GM12801 (cell line): ENCODE measurements around the gene CSRNP3.

Source experiments
- CTCF ChIP-seq: IDR thresholded peaks from one replicate; pipeline ENCODE4 v1.5.1; 2011; ENCODE audit warnings: control low read depth; ENCODE audit not compliant: insufficient read length; ENCODE audit errors: extremely low read depth

The CSRNP3 gene

DNA sequence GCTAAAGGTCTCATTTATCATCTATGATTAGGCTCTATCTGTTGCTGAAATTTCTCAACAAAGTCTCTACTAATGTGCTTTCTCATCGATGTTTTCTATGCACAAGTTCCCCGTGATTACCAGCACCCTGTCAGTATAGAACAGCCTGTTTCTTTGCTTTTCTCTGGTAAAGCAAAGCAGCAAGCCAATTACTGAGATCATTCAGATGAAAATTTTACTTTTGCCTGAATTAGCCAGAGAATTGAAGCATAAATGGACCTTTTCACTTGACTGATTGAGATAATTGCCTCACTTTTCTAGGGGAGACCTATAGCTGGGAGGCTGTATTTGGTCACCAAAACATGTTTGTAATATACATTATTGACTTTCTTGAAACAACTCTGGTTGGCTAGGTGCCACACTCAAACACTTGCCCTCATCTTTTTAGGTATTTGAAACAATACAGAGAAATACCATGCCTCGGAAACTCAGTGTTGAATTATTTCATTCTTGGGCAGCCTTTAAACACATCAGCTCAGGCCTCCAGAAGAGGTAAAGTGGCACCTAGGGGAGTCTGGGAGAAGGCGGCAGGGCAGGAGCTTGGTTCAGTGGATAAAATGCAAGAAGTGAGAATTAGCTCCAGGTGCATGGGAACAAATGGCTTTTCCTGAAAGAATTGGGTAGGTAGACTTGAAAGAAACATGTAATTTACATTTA, 228.4 kb downstream of the CSRNP3 start:
- no peak for TF ChIP-seq CTCF

DNA sequence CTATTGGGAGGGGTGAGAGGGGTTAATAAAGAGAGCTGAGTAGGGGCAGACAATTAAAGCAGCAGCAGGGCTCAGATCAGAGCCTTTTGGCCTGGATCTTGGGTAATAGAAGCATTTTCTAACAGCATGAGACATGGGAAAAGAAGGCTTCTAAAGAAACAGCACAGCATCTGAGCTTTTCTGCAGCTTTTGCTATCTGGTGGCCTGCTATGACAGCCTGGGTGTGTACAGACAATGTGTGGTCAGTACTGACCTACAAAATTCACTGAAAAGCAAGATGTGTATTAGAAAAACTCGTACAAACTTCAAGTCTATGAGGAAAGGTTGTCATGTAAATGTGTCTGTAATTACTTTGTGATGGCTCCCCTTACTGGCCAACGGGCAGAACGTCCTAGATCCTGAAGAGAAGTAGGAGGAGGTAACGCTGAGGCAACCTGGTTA, 229.0 kb downstream of the CSRNP3 start:
- TF ChIP-seq CTCF = no peak

DNA sequence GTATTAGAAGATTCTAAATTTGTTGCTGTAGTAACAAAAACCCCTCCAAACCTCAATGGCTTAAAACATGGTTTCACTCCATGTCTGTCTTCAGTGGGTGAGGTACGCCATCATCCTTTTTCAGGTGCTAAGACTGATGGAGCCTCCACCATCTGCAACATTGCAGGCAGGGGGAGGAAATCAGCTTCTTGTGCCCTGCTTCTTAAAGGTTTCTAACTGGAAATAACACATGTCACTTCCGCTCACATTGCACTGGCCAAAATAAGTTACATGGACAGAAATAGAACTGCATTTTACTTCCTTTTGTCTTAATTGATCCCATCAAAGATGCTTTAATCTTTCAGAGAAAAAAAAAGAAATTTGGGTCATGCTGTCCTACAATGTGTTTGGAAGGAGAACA, 230.4 kb downstream of the CSRNP3 start:
- no peak for TF ChIP-seq CTCF

DNA sequence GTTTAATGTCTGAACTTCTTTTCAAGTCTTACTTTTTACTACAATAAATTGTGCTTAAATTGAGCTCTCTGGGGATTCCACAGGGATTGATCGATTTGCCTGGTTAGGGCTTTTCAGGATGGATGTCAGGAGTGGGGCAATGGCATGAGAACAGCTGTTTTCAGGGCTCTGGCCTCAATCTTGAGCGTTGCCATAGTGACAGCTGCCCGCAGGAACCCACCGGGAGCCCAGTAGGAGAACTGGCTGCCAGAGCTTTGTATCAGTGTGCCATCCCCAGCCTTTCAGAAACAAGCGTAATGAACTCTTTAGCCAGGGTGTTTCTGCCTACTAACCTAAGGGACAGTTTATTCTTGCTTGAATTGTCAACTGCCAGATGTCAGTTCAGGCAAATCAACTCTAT, 231.0 kb downstream of the CSRNP3 start:
- TF ChIP-seq CTCF = no peak

- no peak for TF ChIP-seq CTCF
Measured at GRCh38 chr2:165701147-165701546, 231.6 kb downstream of the CSRNP3 start.

DNA sequence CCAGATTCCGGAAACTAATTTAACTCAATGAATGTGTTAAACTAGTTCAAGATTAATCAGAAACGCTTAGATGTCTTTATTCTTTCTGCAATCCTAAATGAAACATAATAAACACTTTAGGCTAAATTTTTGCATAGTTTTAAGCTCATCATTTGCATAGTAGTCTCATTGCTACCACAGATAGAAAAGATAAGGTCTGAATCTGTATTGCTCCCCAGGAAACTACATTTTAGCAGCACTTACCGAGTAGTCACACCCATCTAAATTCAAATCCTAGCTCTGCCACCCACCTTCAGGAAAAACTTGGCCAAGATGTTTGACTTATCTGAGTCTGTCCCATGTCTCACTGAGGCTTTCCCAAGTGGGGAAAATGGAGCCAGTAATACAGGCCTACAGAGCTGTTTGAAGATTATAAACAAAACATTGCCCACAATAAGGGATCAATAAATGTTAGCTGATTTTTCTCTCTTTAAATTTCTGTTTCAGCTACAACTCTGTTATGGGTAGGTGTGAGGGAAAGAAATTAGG, 237.5 kb downstream of the CSRNP3 start:
- TF ChIP-seq CTCF = no peak

DNA sequence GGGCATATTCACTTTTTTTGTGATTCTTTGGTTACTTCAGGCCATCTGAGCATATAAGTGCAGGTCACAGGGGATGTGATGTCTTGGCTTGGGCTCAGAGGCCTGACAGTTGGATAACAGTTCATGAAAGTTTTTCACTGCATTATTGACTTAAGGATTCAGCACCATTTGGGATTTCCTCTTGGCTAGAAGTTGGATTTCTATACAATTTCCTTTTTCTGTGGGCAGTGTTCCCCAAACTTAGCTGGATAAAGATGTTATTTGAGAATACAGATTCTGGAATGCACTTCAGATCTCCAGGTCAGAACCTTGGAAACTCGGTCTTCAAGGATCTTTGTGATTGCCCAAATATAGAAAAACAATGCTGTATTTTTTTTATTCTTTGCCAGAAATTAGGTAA, 246.6 kb downstream of the CSRNP3 start:
- TF ChIP-seq CTCF = no peak
